NCI-H345 (cell line): Measurements from ENCODE around the gene DEFB131B.
"Not testable (repeated sequence)": the region's sequence is repeated elsewhere in the genome, so short reads cannot be mapped to it uniquely, and the experiment has no call there.

ENCODE experiments used
- DNase-seq: peaks from one replicate; lab custom pipeline; 2025; lab: John Stamatoyannopoulos, UW

The DEFB131B gene

DNA sequence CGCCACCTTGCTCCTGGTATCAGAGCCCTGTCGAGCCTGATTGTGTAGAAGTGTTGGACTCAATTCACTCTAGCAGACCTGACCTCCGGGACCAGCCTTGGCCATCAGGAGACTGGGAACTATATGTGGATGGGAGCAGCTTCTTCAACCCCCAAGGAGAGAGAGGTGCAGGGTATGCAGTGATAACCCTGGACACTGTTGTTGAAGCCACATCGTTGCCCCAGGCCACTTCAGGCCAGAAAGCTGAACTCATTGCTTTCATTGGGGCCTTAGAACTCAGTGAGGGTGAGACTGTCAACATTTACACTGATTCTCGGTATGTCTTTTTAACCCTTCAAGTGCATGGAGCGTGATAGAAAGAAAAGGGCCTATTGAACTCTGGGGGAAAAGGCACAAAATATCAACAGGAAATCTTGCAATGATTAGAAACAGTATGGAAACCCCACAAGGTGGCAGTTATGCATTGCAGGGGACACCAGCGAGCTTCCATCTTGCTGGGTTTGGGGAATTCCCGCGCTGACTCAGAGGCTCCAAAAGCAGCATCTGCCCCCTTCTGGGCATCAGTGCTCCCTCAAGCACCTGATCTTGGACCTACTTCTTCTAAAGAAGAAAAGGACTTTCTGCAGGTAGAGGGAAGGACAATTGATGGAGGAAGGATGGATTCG lies 33.2 kb downstream of the DEFB131B start:
- DNase-seq, result not testable (repeated sequence)

DNA sequence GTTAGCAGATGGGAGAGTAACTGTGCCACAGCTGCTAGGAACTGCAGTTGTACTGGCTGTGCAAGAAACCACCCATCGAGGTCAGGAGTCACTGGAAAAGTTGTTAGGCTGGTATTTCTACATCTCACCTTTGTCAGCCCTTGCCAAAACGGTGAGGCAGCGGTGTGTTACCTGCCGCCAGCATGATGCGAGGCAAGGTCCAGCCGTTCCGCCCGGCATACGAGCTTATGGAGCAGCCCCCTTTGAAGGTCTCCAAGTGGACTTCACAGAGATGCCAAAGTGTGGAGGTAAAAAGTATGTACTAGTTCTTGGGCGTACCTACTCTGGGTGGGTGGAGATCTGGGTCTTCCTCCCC lies 33.7 kb downstream of the DEFB131B start:
- not testable (repeated sequence) for DNase-seq

DNA sequence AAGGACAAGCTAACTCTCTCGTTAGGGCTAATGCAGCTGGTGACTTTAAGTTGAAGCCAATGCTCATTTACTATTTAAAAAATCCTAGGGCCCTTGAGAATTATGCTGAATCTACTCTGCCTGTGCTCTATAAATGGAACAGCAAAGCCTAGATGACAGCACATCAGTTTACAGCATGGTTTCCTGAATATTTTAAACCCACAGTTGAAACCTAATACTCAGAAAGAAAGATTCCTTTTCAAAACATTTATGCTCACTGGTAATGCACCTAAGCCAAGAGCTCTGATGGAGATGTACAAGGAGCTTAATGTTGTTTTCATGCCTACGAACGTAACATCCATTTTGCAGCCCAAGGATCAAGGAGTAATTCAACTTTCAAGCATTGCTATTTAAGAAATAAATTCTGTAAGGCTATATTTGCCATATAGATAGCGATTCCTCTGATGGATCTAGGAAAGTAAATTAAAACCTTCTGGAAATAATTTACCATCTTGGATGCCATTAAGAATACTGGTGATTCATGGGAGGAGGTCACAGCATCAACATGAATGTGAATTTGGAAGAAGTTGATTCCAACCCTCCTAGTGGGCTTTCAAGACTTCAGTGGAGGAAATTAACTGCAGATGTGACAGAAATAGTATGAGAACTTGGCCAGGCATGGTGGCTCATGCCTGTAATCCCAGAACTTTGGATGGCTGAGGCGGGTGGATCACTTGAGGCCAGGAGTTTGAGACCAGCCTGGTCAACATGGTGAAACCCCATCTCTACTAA lies 35.7 kb downstream of the DEFB131B start:
- no peak for DNase-seq

DNA sequence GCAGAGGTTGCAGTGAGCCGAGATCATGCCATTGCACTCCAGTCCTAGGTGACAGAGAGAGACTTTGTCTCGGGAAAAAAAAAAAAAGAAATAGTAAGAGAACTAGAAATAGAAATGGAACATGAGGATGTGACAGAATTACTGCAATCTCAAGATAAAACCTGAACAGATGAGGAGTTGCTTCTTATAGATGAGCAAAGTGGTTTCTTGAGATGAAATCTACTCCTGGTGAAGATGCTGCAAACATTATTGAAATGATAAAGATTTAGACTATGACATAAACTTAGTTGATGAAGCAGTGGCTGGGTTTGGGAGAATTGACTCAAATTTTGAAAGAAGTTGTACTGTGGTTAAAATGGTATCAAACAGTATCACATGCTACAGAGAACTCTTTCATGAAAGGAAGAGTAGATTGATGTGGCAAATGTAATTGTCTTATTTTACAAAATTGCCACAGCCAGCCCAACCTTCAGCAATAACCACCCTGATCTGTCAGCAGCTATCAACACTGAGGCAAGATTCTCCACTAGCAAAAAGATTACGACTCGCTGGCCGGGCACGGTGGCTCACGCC lies 36.5 kb downstream of the DEFB131B start:
- DNase-seq, result no peak

DNA sequence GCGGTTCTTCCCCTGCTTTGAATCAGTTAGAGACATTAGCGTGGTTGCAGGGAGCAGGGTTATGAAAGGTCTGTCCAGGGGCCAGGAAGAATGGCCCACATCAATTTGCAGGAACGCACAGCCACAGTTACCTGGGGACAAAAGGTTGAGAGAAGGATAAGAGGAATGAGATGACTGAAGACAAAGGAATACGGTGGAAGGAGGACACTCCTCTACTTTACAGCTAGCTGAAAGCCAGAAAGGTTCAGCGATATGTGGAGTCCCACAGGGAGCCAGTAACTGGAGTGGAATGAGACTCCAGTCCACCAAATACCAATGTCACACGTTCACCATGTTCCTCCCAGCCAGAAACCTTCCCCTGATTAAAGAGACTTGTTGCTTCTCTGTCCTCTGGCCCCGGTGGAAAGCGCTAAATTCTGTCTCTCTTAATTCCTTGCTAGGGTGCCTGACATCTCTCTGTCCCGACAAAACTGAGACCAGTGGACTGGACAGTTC lies 39.4 kb downstream of the DEFB131B start:
- DNase-seq, result no peak

DNA sequence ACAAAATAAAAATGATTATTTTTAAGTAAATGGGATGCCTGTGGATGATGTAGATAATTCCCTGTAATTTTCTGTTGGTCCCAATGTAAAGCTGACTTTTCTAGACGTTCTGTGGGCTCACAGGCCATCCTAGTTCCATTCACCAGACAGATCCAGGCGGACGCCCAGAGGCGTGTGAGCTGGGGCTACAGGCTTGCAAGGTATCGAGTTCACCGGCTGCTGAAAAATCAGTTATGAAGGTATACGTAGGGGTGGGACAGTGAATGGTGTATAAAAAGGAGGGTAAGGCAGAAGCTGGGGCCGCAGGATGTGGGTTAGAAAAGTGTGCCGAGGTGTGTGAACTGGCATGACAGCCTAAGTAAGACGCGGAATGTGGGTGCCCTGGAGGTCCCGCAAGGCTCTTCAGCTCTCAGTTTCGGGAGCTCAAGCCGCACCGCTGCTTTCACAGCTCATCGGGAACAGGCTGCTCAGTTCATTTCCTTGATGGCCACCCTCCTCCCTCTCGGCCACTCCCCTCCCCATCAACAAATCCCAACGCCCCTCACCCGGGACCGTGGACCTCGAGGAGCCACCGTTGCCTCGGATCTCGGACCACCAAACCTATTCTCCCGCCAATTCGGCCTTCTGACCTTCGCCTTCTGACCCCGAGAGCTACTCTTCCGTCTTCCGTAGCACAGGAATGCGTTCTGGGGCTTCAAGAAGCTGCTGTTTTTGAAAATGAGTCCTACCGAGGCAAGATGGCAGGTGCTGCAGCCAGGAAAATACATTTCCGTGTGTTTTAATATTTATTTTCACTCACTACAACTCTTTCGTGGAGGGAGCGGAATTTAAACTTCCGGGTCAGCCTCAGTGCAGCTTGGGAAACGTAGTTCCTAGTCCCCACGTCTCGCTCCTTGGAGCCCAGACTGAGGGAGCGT lies 49.8 kb downstream of the DEFB131B start, which contains the start of gene XNDC1N:
Gene XNDC1N, minus strand, starts transcription at position 775 of the 917 bp plus-strand sequence. CDS start 5,241 bp downstream, outside the sequence.
- DNase-seq, result peak; percentile 94

DNA sequence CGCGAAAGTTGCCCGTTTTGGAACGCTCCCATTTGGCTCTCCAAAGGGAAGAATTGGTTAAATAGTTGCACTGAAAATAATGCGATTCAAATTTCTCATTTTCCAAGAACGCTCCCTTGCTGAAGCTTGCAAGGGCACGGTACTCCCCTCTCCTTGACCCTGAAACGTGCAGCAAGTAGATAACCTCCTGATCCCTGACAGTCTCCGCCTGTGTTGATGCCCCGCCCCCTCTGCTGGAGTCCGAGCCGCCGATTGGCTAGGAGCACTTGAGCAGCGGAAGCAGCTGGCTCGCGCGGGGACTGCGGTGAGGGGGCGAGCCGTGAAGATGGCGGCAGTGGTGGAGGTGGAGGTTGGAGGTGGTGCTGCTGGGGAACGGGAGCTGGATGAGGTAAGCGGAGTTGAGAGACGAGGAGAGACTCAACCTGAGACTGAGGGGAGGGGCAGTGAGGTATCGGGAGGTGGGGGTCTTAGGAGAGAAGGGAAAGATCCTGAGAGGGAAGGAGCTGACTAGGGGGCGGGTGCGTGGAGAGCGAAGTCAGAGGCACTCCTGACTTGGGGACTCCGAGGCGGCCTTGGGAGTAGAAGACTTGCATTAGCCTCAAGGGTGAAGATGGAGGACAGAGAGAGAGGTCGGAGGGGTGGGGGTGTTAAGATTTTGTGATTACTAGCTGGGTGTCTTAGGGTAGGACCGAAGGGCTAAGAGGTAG lies 50.6 kb downstream of the DEFB131B start, which contains the start of gene RNF121:
Gene RNF121, plus strand, starts transcription at position 310 of the 707 bp plus-strand sequence. Its CDS starts 16 bp downstream, at position 326.
- peak; percentile 98 for DNase-seq

DNA sequence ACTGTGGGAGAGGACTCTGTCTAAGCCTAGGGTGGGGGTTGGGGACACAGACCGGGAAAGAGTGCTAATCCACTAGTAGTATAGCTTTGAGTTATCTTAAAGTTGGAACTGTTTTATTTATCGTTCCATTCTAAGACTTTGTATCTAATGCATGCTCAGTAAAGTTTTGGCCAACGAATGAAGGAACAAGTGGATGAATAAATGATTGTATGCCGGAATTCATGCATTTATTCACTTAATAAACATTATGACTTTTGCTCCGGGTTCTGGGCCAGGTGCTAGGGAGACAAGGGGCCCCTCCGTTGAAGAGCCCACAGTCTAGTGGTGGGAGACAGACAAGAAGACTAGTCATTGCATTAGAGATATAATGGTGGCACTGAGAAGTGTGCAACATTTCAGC lies 51.2 kb downstream of the DEFB131B start:
- DNase-seq, result no peak

DNA sequence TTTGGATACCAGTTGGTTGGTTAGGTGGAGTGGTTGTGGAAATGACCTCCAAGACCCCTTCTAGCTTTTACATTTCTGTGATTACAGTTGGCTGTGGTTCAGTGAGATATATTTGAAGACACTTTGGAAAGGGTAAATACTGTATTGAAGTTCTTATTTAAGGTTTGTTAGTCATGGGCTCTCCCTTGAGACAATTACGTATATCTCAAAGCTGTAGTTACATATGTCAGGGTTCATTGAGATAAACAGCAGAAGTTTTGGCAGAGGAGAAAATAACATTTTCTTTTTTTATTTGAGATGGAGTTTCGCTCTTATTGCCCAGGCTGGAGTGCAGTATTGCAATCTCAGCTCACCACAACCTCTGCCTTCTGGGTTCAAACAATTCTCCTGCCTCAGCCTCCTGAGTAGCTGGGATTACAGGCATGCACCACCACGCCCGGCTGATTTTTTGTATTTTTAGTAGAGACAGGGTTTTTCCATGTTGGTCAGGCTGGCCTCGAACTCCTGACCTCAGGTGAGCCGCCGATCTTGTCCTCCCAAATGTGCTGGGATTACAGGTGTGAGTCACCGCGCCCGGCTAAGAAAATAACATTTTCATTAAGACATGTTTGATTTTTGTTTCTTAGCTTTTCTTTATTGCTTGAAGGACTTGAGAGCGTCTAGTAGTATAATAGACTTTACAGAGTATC lies 52.4 kb downstream of the DEFB131B start:
- DNase-seq, result no peak

DNA sequence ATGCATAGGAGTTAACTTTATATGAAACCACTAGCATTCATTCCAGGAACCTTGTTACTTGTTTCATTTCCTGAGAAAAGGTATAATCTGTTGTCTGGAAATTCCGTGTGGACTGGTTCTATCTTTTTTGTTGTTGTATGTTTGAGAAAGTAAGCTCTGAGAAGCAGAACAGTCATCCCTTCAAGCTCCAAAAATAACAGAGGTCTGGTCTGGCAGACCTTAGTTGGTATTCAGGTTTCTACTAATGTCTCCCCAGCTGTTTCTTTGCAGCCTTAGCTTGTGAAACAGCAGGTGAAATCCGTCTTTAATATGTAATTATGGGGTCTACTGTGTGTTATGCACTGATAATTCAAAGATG lies 53.0 kb downstream of the DEFB131B start:
- no peak for DNase-seq

DNA sequence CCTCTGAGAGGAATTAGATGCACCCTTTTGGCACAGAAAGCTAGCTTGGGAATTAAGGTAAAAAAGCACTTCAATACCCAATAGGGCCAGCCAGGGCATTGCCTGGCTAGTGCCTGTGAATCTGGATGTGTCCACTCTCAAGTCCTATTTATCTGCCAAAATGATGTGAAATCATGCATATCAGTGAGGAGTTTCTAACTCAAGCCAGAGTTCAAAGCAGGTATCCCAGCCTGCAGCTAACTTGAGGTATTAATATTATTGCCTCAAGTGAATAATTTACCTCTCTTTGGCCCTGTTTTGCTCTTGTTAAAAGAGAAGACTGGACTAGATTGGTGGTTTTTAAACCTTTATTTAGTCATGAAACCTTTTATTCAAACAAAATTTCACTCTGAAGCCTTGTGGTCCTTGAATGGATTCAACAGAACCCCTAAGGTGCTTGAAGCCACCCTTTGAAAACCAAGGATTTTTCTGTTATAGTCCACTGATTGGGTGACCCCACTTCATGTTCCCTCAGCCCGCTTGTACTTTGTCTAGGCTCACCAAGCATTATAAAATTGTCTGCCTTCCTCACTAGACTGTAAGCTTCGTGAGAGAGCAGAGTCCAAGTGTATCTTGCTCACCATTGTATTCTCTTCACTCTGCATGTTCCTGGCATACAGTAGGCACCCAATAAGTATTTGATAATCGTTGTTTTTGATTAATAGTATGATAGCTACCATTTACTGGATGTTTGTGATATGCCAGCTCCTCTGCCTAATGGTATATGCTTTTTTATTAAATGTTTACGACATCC lies 55.1 kb downstream of the DEFB131B start:
- no peak for DNase-seq
